HepG2 (cell line): ENCODE data around the gene BAHCC1. TPM values are rescaled to one million over a fixed set of nuclear protein-coding genes. Genes with fewer than 3 reads are reported as not detected.
A peak's percentile ranks its signal among the peaks of the same experiment; 100 is the strongest.

ENCODE experiments used
- CBFB ChIP-seq: sonication (generic); formaldehyde crosslinking; IDR thresholded peaks from 2 replicates; pipeline ENCODE4 v1.4.0; 2020; ENCODE audit warnings: missing genetic modification reagents
- ETS1 ChIP-seq: sonication (generic); formaldehyde crosslinking; IDR thresholded peaks from 2 replicates; pipeline ENCODE4 v1.4.0; 2020; ENCODE audit warnings: missing genetic modification reagents
- FOXC1 ChIP-seq: sonication (generic); formaldehyde crosslinking; IDR thresholded peaks from 2 replicates; pipeline ENCODE4 v1.8.0; 2022; ENCODE audit warnings: mild to moderate bottlenecking, missing genetic modification reagents, borderline replicate concordance
- HIVEP1 ChIP-seq: sonication (generic); formaldehyde crosslinking; IDR thresholded peaks from 2 replicates; pipeline ENCODE4 v1.4.0; 2020; ENCODE audit warnings: mild to moderate bottlenecking, missing genetic modification reagents
- MAZ ChIP-seq, 2 experiments: sonication (generic) in 1 of 2; formaldehyde crosslinking in 1 of 2; IDR thresholded peaks; 2 replicates each; pipeline versions ENCODE4 v1.5.0 to v1.6.1; 2012 to 2020; ENCODE audit warnings: low read depth in 2 of 2, mild to moderate bottlenecking in 2 of 2, borderline replicate concordance in 1 of 2, improper control_type of control experiment in 1 of 2, low read length in 1 of 2, missing genetic modification reagents in 1 of 2, moderate library complexity in 1 of 2
- MBD4 ChIP-seq: IDR thresholded peaks from 2 replicates; pipeline ENCODE4 v1.6.1; 2012; ENCODE audit warnings: low read length, inconsistent platforms, borderline replicate concordance
- POLR2AphosphoS5 ChIP-seq: IDR thresholded peaks from 2 replicates; pipeline ENCODE4 v1.6.1; 2012; ENCODE audit warnings: low read depth, low read length
- PTBP1 ChIP-seq: fragments of 200-400 bp; formaldehyde crosslinking; IDR thresholded peaks from 2 replicates; pipeline ENCODE4 v1.6.1; 2018; ENCODE audit warnings: low read length, low read depth; ENCODE audit not compliant: poor library complexity, severe bottlenecking
- RBM39 ChIP-seq: fragments of 200-400 bp; formaldehyde crosslinking; IDR thresholded peaks from one replicate; pipeline ENCODE4 v1.6.1; 2018; ENCODE audit warnings: antibody characterized with exemption, mild to moderate bottlenecking, low read depth, low read length; ENCODE audit not compliant: poor library complexity, severe bottlenecking
- RNF2 ChIP-seq: fragments of 450-650 bp; conservative IDR thresholded peaks from 2 replicates; pipeline ENCODE4 v1.6.1; 2016; ENCODE audit warnings: low read depth
- SOX13 ChIP-seq, 3 experiments: fragments of 450-650 bp in 1 of 3; sonication (generic) in 1 of 3; formaldehyde crosslinking in 1 of 3; IDR thresholded peaks in 2 of 3; conservative IDR thresholded peaks in 1 of 3; 2 replicates each; pipeline versions ENCODE4 v1.5.0 to v1.6.1; 2016 to 2020; ENCODE audit warnings: antibody characterized with exemption in 1 of 3, mild to moderate bottlenecking in 1 of 3, missing compliant biosample characterization in 1 of 3, missing genetic modification reagents in 1 of 3, moderate library complexity in 1 of 3
- SPEN ChIP-seq: sonication (generic); formaldehyde crosslinking; IDR thresholded peaks from 2 replicates; pipeline ENCODE4 v1.5.1; 2020; ENCODE audit warnings: low read depth, mild to moderate bottlenecking, missing genetic modification reagents
- SRSF9 ChIP-seq: fragments of 200-400 bp; formaldehyde crosslinking; IDR thresholded peaks from 2 replicates; pipeline ENCODE4 v1.6.1; 2018; ENCODE audit warnings: borderline replicate concordance, mild to moderate bottlenecking, low read depth, low read length; ENCODE audit not compliant: insufficient read depth, poor library complexity, severe bottlenecking
- ZBTB42 ChIP-seq: sonication (generic); formaldehyde crosslinking; IDR thresholded peaks from 2 replicates; pipeline ENCODE4 v1.5.0; 2020; ENCODE audit warnings: mild to moderate bottlenecking, missing genetic modification reagents
- ZBTB8A ChIP-seq: sonication (generic); formaldehyde crosslinking; IDR thresholded peaks from 2 replicates; pipeline ENCODE4 v1.4.0; 2020; ENCODE audit warnings: mild to moderate bottlenecking, low read depth, missing genetic modification reagents, borderline replicate concordance
- ZNF253 ChIP-seq: sonication (generic); formaldehyde crosslinking; IDR thresholded peaks from 2 replicates; pipeline ENCODE4 v1.8.0; 2022; ENCODE audit warnings: mild to moderate bottlenecking, missing genetic modification reagents, borderline replicate concordance
- ZNF280B ChIP-seq: sonication (generic); formaldehyde crosslinking; IDR thresholded peaks from 2 replicates; pipeline ENCODE4 v1.5.0; 2020; ENCODE audit warnings: missing genetic modification reagents, mild to moderate bottlenecking, borderline replicate concordance
- ZNF3 ChIP-seq: IDR thresholded peaks from 2 replicates; pipeline ENCODE4 v1.7.0; 2017; ENCODE audit warnings: inconsistent platforms
- ZNF44 ChIP-seq: sonication (generic); formaldehyde crosslinking; IDR thresholded peaks from 2 replicates; pipeline ENCODE4 v1.5.1; 2020; ENCODE audit warnings: mild to moderate bottlenecking, missing genetic modification reagents
- ZNF598 ChIP-seq: sonication (generic); formaldehyde crosslinking; IDR thresholded peaks from 2 replicates; pipeline ENCODE4 v1.5.1; 2020; ENCODE audit warnings: mild to moderate bottlenecking, missing genetic modification reagents, borderline replicate concordance
- ZNF7 ChIP-seq: IDR thresholded peaks from 2 replicates; pipeline ENCODE4 v1.6.1; 2016; ENCODE audit warnings: missing biosample characterization, missing genetic modification reagents
- ZNF710 ChIP-seq: sonication (generic); formaldehyde crosslinking; IDR thresholded peaks from 2 replicates; pipeline ENCODE4 v1.5.0; 2020; ENCODE audit warnings: mild to moderate bottlenecking, missing genetic modification reagents, borderline replicate concordance
- ZNF883 ChIP-seq: sonication (generic); formaldehyde crosslinking; IDR thresholded peaks from 2 replicates; pipeline ENCODE4 v1.5.1; 2020; ENCODE audit warnings: mild to moderate bottlenecking, missing genetic modification reagents; ENCODE audit errors: not compliant biosample characterization
- polyA plus RNA-seq, 8 experiments: library from polyadenylated mRNA; depleted of rRNA in 3 of 8; stranded (reverse) in 7 of 8; unstranded in 1 of 8; fragments of >200 nt; fragmentation: Illumina TruSeq in 4 of 8; extraction: Trizol in 4 of 8; gene quantifications; 2 replicates each; pipeline versions ENCODE4 v1.2.1 to v1.2.3, GENCODE V29; 2011 to 2016; ENCODE audit warnings: low read depth in 4 of 8, missing spikeins in 1 of 8, mixed read lengths in 1 of 8; ENCODE audit not compliant: insufficient read depth in 1 of 8
- total RNA-seq, 5 experiments: library from RNA; depleted of rRNA; stranded (reverse); fragments of >200 nt; fragmentation: Illumina TruSeq; extraction: Trizol; gene quantifications; 2 replicates each; pipeline ENCODE4 v1.2.3, GENCODE V29; 2016; ENCODE audit warnings: low read depth in 1 of 5

Gene BAHCC1
- total and polyA plus RNA-seq, 2 of the 13 experiments (the other 11 are each of a cell fraction or from before 2014, with no cell fraction given): 1.4 to 1.7 TPM

GRCh38 chr17:81346090-81346907 lies 49.0 kb upstream of the BAHCC1 start (continued):
- TF ChIP-seq ZNF710 (CRISPR knock-in tag) (no peak), ZNF883 (CRISPR knock-in tag) (no peak), ZNF44 (CRISPR knock-in tag) (peak; percentile 93), HIVEP1 (CRISPR knock-in tag) (0 out of 2 replicates have a peak, but pooled peaks have one; percentile 15), SOX13 (IDR thresholded peaks at IDR 0.05) (no peak), SOX13 (CRISPR knock-in tag; conservative IDR thresholded peaks at IDR 0.05 in 1 of 2, IDR thresholded peaks at IDR 0.05 in 1 of 2) (peak in 1 of 2 experiments; percentile 17; a peak in 1 of 4 replicates), RNF2 (peak; percentile 54; the same call in 1 of the 2 replicates), CBFB (CRISPR knock-in tag) (no peak), ZNF253 (0 out of 2 replicates have a peak, but pooled peaks have one; percentile 38), ZNF3 (CRISPR knock-in tag) (no peak), SPEN (CRISPR knock-in tag) (no peak; the same call in 1 of the 2 replicates), ZNF598 (CRISPR knock-in tag) (peak; percentile 91; the same call in 1 of the 2 replicates), RBM39 (peak; percentile 62), ZNF7 (no peak), ZBTB42 (0 out of 2 replicates have a peak, but pooled peaks have one; percentile 62), SRSF9 (no peak), POLR2AphosphoS5 (peak; percentile 52; the same call in 1 of the 2 replicates), MBD4 (no peak), FOXC1 (peak; percentile 60; the same call in 1 of the 2 replicates), ETS1 (no peak), ZBTB8A (CRISPR knock-in tag) (0 out of 2 replicates have a peak, but pooled peaks have one; percentile 42), ZNF280B (CRISPR knock-in tag) (no peak), MAZ (IDR thresholded peaks at IDR 0.05; ENCODE audit: borderline replicate concordance, low read depth, low read length) (peak; percentile 53; the same call in 1 of the 2 replicates), MAZ (CRISPR knock-in tag; IDR thresholded peaks at IDR 0.05; ENCODE audit: low read depth) (no peak; the same call in 1 of the 2 replicates), PTBP1 (no peak)
